K562 (cell line): ENCODE results near the gene RRP7A.

ENCODE experiments used
- CHD2 ChIP-seq: IDR thresholded peaks from 2 replicates; pipeline ENCODE4 v1.6.1; 2011; ENCODE audit warnings: low read depth, low read length
- EZH2 ChIP-seq: IDR thresholded peaks from 2 replicates; pipeline ENCODE4 v1.6.1; 2012; ENCODE audit warnings: low read depth, mild to moderate bottlenecking, inconsistent platforms, low read length, borderline replicate concordance
- FOS ChIP-seq: IDR thresholded peaks from 3 replicates; pipeline ENCODE4 v1.6.1; 2011; ENCODE audit not compliant: insufficient read length; ENCODE audit errors: extremely low read depth
- YY1 ChIP-seq, 3 experiments: IDR thresholded peaks; 2 replicates each; pipeline ENCODE4 v1.6.1; 2011; ENCODE audit warnings: low read length in 2 of 3, mild to moderate bottlenecking in 2 of 3, moderate library complexity in 2 of 3, borderline replicate concordance in 1 of 3, control low read depth in 1 of 3, low read depth in 1 of 3; ENCODE audit not compliant: insufficient read depth in 3 of 3, insufficient replicate concordance in 2 of 3, control insufficient read depth in 1 of 3, insufficient read length in 1 of 3; ENCODE audit errors: extremely low read depth in 1 of 3

DNA sequence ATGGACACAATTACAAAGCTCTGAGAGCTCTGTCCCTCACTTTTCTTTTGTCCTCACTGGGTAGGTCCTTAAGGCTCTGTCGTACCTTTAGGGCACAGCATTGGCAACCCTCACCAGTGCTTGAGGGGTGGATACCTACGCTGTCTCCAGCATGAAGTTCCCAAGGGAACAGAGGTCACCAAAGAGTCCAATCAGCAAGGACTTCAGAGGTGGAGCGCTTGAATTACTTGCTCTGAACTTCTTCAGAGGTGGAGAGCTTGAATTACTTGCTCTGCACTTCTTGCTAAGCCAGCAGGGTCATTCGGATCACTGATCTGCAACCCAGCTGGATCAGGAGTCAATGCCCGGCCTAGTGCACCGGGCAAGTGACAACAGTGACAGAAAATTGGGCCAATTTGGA lies 35.1 kb downstream of the RRP7A start:
- no peak for TF ChIP-seq EZH2
- TF ChIP-seq YY1 (IDR thresholded peaks at IDR 0.05; ENCODE audit: borderline replicate concordance in 1 of 3, control insufficient read depth in 1 of 3, extremely low read depth in 1 of 3, insufficient read depth in 3 of 3, insufficient read length in 1 of 3, insufficient replicate concordance in 2 of 3, low read depth in 1 of 3, low read length in 2 of 3) = no peak
- no peak for TF ChIP-seq FOS
- no peak for TF ChIP-seq CHD2
